Endothelial cell of umbilical vein (primary cell): ENCODE results near the gene GOLGA6L10. TPM values are rescaled to one million over a fixed set of nuclear protein-coding genes. Genes with fewer than 3 reads are reported as not detected.
"Not testable (repeated sequence)": the region's sequence is repeated elsewhere in the genome, so short reads cannot be mapped to it uniquely, and the experiment has no call there.

Source experiments
- BruUV-seq: library from RNA; stranded (reverse); fragments of 400-500 nt; replicated peaks from 2 replicates; lab custom pipeline; 2021; lab: Mats Ljungman, UMichigan
- CTCF ChIA-PET: fragments of 300-600, 350-600 bp; sonication (Branson Sonifier 250); formaldehyde crosslinking; loops from one replicate; lab custom pipeline; 2021; ENCODE audit warnings: antibody characterized with exemption, inconsistent platforms; lab: Charles Lee
- POLR2A ChIA-PET: fragments of 300-600, 350-600 bp; sonication (Branson Sonifier 250); formaldehyde crosslinking; loops from one replicate; lab custom pipeline; 2021; ENCODE audit warnings: antibody characterized with exemption, inconsistent platforms; lab: Charles Lee
- DNase-seq: peaks from one replicate; pipeline ENCODE4 v3.0.0-alpha.2; 2011; ENCODE audit warnings: low read depth, low spot score
- FAIRE-seq: peaks from 2 replicates; lab custom pipeline; 2011; peaks lifted over from hg19 to GRCh38; lab: Jason Lieb, UNC
- H2AFZ ChIP-seq: 2 replicates; pipeline ENCODE4 v1.6.0; 2012; ENCODE audit warnings: low read depth, low read length, control low read depth, inconsistent platforms
- H3K27ac ChIP-seq: 2 replicates; pipeline ENCODE4 v1.5.1; 2011; ENCODE audit warnings: low read depth, mild to moderate bottlenecking, control low read depth, low read length, moderate library complexity; ENCODE audit not compliant: insufficient read depth
- H3K27me3 ChIP-seq, 2 experiments: 2 replicates each; pipeline versions ENCODE4 v1.6.0 to v1.6.1; 2011; ENCODE audit warnings: low read length in 2 of 2, mixed read lengths in 1 of 2; ENCODE audit not compliant: control insufficient read depth in 2 of 2, insufficient read depth in 2 of 2
- H3K36me3 ChIP-seq, 2 experiments: 2 replicates in 1 of 2; 3 replicates in 1 of 2; pipeline ENCODE4 v1.5.1; 2011; ENCODE audit warnings: low read length in 2 of 2, mild to moderate bottlenecking in 1 of 2, moderate library complexity in 1 of 2; ENCODE audit not compliant: control insufficient read depth in 2 of 2, insufficient read depth in 2 of 2; ENCODE audit errors: extremely low read depth in 1 of 2
- H3K4me1 ChIP-seq: 3 replicates; pipeline ENCODE4 v1.5.1; 2011; ENCODE audit warnings: mild to moderate bottlenecking, low read length; ENCODE audit not compliant: control insufficient read depth, insufficient read depth; ENCODE audit errors: extremely low read depth
- H3K4me2 ChIP-seq: 2 replicates; pipeline ENCODE4 v1.6.1; 2011; ENCODE audit warnings: low read length, control low read depth, mixed read lengths; ENCODE audit not compliant: insufficient read depth
- H3K4me3 ChIP-seq, 3 experiments: fragments of 200-600 bp in 1 of 3; sonication (generic), shearing (Covaris generic) in 1 of 3; replicated peaks in 1 of 3; 2 replicates each; pipeline ENCODE4 v1.5.1; 2011 to 2016; ENCODE audit warnings: control low read depth in 3 of 3, low read length in 3 of 3, mild to moderate bottlenecking in 2 of 3, inconsistent platforms in 1 of 3, low read depth in 1 of 3, moderate library complexity in 1 of 3; ENCODE audit not compliant: insufficient read depth in 1 of 3
- H3K79me2 ChIP-seq: 2 replicates; pipeline ENCODE4 v1.6.0; 2012; ENCODE audit warnings: low read length, inconsistent platforms; ENCODE audit not compliant: control insufficient read depth, insufficient read depth
- H3K9ac ChIP-seq: replicated peaks from 2 replicates; pipeline ENCODE3; 2011; ENCODE audit warnings: low read length, control low read depth; ENCODE audit not compliant: insufficient read depth; ENCODE audit errors: extremely low read depth
- H3K9me1 ChIP-seq: replicated peaks from 3 replicates; pipeline ENCODE4 v1.6.0; 2011; ENCODE audit warnings: mild to moderate bottlenecking, low read length; ENCODE audit not compliant: control insufficient read depth, insufficient read depth; ENCODE audit errors: extremely low read depth
- H3K9me3 ChIP-seq: replicated peaks from 2 replicates; pipeline ENCODE4 v1.5.1; 2012; ENCODE audit warnings: low read length, inconsistent platforms; ENCODE audit not compliant: control insufficient read depth, insufficient read depth
- H4K20me1 ChIP-seq: replicated peaks from 2 replicates; pipeline ENCODE3; 2011; ENCODE audit warnings: mild to moderate bottlenecking, low read length; ENCODE audit not compliant: control insufficient read depth, insufficient read depth; ENCODE audit errors: extremely low read depth
- FOS ChIP-seq: IDR thresholded peaks from 2 replicates; pipeline ENCODE4 v1.6.1; 2011; ENCODE audit warnings: mild to moderate bottlenecking, low read length, moderate library complexity, borderline replicate concordance; ENCODE audit not compliant: insufficient read depth
- GATA2 ChIP-seq: IDR thresholded peaks from 2 replicates; pipeline ENCODE4 v1.7.0; 2011; ENCODE audit warnings: low read depth, mild to moderate bottlenecking, moderate library complexity, mixed read lengths, low read length; ENCODE audit not compliant: insufficient read length, insufficient read depth
- dilution Hi-C: fragments of 300-500 bp; cut with MboI; formaldehyde crosslinking; loops from one replicate; pipeline ENCODE4 v1.15.0; 2019; ENCODE audit warnings: low sequenced_read_pairs; ENCODE audit not compliant: extremely low pct_ligation_motif_present
- intact Hi-C: fragments of 100-400 bp; cut with micrococcal nuclease; formaldehyde crosslinking; loops from one replicate; pipeline ENCODE4 v1.10.0; 2022
- polyA plus RNA-seq, 4 experiments: library from polyadenylated mRNA; depleted of rRNA in 3 of 4; stranded (reverse) in 3 of 4; unstranded in 1 of 4; fragments of >200 nt; gene quantifications; 2 replicates each; pipeline versions ENCODE4 v1.2.1 to v1.2.3, GENCODE V29; 2011 to 2012; ENCODE audit warnings: missing spikeins in 1 of 4
- total RNA-seq: library from RNA; stranded (reverse); gene quantifications from 2 replicates; pipeline ENCODE4 v1.2.3, GENCODE V29; 2021

The GOLGA6L10 gene
- total and polyA plus RNA-seq, 2 donors (not counting 3 experiments of a cell fraction or from before 2014, with no cell fraction given) = 1.2 to 3.9 TPM

DNA sequence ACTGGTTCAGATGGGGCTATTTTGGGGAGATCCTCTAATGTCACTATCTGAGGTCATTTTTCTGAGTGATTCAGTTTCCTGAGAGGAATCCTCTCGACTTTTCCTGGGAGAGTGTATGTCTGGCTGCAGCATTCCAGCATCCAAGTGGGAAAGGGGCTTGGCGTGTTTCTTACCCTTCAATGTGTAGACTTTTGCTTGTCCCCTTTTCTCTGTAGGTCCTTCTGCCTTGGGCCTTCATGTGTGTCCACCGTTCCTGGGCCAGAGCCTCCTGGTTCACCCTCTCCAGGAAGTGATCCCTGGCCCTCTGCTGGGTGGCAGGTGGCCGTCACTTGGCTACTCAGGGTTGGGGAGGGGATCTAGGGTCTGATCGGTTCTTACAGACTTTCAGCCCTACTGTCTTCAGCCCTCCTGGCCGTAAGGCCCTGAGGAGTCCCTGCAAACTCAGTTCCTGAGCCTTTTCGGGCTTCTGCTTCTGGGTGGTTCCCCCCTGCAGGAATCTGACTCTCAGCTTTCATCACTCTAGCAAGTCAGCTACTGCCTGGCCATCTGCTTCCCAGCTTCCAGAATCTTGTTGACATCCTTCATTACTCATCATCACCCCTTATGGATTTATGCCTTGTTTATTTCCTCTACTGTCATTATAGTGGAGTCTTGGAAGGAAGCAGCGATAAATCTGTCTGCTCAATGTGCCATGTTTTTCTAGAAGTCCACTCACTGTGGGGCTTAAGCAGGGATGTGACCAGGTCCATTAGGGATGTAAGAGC lies 36.5 kb downstream of the GOLGA6L10 start:
- Histone ChIP-seq H4K20me1 (no peaks in the 10 kb centered on the region), H3K27ac (no peak overlapping the region), H3K9me3 (no peaks in the 10 kb centered on the region), H3K9ac (no peak overlapping the region), H3K4me1 (peaks cover 4% of the 10 kb centered on the region), H3K79me2 (no peaks in the 10 kb centered on the region), H3K4me2 (no peak overlapping the region), H3K9me1 (no peaks in the 10 kb centered on the region), H2AFZ (peak overlapping the region; percentile 6), H3K4me3 (no peak overlapping the region), H3K36me3 (no peaks in the 10 kb centered on the region), H3K27me3 (no peaks in the 10 kb centered on the region)
- BruUV-seq = no TSS peak
- intact Hi-C loops (no loop called here), dilution Hi-C loops (no loop called here)
- DNase-seq (peak; percentile 69), FAIRE-seq (no peak)
- CTCF ChIA-PET = no interaction called here
- POLR2A ChIA-PET = no interaction called here
- TF ChIP-seq FOS = peak; percentile 47
- TF ChIP-seq GATA2 = no peak

DNA sequence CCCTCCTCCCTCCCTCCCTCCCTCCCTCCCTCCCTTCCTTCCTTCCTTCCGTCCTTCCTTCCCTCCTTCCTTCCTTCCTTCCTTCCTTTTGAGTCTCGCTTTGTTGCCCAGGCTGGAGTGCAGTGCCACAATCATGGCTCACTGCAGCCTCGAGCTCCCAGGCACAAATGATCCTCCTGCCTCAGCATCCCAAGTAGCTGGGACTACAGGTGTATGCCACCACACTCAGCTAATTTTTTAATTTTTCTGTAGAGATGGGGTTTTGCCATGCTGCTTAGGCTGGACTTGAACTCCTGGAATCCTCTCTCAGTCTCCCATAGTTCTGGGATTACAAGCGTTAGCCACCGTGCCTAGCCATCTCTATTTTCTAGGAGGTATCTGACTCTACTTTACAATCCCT lies 38.0 kb downstream of the GOLGA6L10 start:
- H3K9ac ChIP-seq, DNase-seq, FAIRE-seq, H2AFZ ChIP-seq, H3K4me1 ChIP-seq, H3K27me3 ChIP-seq, dilution Hi-C loops, intact Hi-C loops, H3K9me3 ChIP-seq, POLR2A ChIA-PET, CTCF ChIA-PET, H3K79me2 ChIP-seq, H3K9me1 ChIP-seq, BruUV-seq, H3K36me3 ChIP-seq, H3K4me2 ChIP-seq, H4K20me1 ChIP-seq, H3K4me3 ChIP-seq, H3K27ac ChIP-seq: not testable (repeated sequence)
